ENCODE results near the gene DTX4.

GRCh38 chr11:59224351-59224928 is 52.5 kb downstream of the DTX4 start:
- TF ChIP-seq CTCF (IDR thresholded peaks at IDR 0.05 in 2 of 3, conservative IDR thresholded peaks at IDR 0.05 in 1 of 3; ENCODE audit: borderline replicate concordance in 1 of 3, insufficient read depth in 1 of 3, low read depth in 2 of 3, low read length in 2 of 3) (no peak), POLR2A (IDR thresholded peaks at IDR 0.05; ENCODE audit: borderline replicate concordance, extremely low read depth, insufficient read depth, insufficient read length) (no peak), ZBTB33 (IDR thresholded peaks at IDR 0.05; ENCODE audit: extremely low read depth, insufficient replicate concordance, low read length) (no peak), EZH2phosphoT487 (IDR thresholded peaks at IDR 0.05; ENCODE audit: borderline replicate concordance) (no peak), CBX3 (IDR thresholded peaks at IDR 0.05; ENCODE audit: low read depth) (no peak), ZFX (IDR thresholded peaks at IDR 0.05) (no peak), CEBPB (IDR thresholded peaks at IDR 0.05; ENCODE audit: low read depth) (no peak), EGR1 (IDR thresholded peaks at IDR 0.05; ENCODE audit: low read depth) (no peak), EZH2 (IDR thresholded peaks at IDR 0.05) (no peak), RAD21 (IDR thresholded peaks at IDR 0.05; ENCODE audit: low read depth) (no peak), SRF (IDR thresholded peaks at IDR 0.05; ENCODE audit: low read depth) (no peak), REST (IDR thresholded peaks at IDR 0.05; ENCODE audit: low read depth) (no peak), ZNF274 (IDR thresholded peaks at IDR 0.05; ENCODE audit: low read depth, low read length) (no peak), YY1 (IDR thresholded peaks at IDR 0.05; ENCODE audit: extremely low read depth, insufficient replicate concordance, low read depth, low read length) (no peak)

Data from HCT116 (cell line).